HG03045 (cell line): ENCODE results near the gene MMRN1.

Experiments
- ATAC-seq: cut with Tn5 transposase; IDR thresholded peaks from one replicate; pipeline ENCODE4 v1.9.1; 2021; ENCODE audit warnings: mild to moderate bottlenecking, moderate library complexity; ENCODE audit not compliant: unreplicated experiment

MMRN1 gene

GRCh38 chr4:89894649-89895550 is at the start of gene MMRN1:
Gene MMRN1 (plus strand): TSS chr4:89894854. CDS start chr4:89894972, 118 bp downstream.
- ATAC-seq, result peak; percentile 58

- ATAC-seq, result no peak
Measured at GRCh38 chr4:89847571-89848325, 46.9 kb upstream of the MMRN1 start.

DNA sequence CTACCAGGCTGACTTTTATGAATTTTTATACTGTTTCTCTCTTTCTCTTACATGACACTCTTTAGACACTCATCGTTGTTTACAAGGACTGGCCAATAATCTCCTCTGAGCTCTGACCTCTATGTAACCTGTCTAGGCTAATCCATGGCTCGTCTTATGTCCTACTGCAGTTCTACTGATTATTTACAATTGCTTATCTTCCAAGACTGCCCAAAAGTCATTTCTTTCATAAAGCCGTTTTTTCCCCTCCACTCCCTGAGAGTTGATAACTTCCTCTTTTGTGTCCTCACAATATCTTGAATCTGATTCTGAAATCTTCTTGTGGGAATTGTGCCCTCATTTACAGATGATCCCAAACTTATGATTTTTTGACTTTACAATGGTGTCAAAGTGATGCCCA is 39.4 kb upstream of the MMRN1 start:
- ATAC-seq, result no peak

- ATAC-seq, result no peak
Measured at GRCh38 chr4:89860971-89861370, 33.7 kb upstream of the MMRN1 start.

- ATAC-seq, result no peak
Measured at GRCh38 chr4:89863533-89863932, 31.1 kb upstream of the MMRN1 start.

DNA sequence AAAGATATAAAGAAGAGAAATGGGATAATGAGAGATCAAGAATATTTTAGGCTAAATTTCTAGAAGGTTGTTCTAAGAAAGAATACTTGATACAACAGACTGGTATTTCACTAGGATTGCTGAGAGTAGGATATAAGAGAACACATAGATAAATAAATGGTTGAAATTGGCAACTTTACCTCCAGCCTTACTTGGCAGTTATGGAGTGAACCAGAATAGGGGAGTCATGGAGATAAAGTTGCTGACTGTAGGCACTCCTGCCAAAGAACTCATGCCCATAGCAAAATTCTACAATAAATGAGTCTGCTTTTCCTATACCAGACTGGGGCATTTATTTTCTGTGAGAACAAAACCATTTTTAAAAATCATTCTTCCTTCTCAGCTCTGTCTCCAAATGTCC is 26.4 kb upstream of the MMRN1 start:
- no peak for ATAC-seq

GRCh38 chr4:89868999-89869589 is 25.6 kb upstream of the MMRN1 start:
- no peak for ATAC-seq

GRCh38 chr4:89871211-89871610 is 23.4 kb upstream of the MMRN1 start:
- ATAC-seq, result no peak

GRCh38 chr4:89876548-89876947 is 18.1 kb upstream of the MMRN1 start:
- no peak for ATAC-seq

- ATAC-seq, result no peak
Measured at GRCh38 chr4:89878611-89879010, 16.0 kb upstream of the MMRN1 start.

GRCh38 chr4:89879215-89879614 is 15.4 kb upstream of the MMRN1 start:
- no peak for ATAC-seq

DNA sequence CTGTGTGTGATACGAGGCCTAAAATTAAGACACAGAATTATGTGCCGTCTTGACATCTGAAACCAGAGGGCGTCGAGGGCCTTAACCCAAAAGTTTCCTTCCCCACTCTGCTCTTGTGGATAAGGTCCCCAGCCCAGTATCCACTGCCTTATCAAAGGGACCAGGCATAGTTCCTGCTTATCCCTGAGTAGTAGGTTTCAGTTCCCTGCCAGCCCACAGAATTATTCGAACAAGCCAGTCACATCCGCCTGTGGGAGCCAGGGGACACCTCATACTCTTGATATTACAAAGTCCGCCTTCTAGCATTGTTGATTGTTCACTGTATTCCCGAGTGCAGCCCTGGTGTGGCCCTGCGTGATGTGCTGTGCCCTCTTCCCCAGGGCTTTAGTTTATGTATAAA is 5.4 kb upstream of the MMRN1 start:
- no peak for ATAC-seq

DNA sequence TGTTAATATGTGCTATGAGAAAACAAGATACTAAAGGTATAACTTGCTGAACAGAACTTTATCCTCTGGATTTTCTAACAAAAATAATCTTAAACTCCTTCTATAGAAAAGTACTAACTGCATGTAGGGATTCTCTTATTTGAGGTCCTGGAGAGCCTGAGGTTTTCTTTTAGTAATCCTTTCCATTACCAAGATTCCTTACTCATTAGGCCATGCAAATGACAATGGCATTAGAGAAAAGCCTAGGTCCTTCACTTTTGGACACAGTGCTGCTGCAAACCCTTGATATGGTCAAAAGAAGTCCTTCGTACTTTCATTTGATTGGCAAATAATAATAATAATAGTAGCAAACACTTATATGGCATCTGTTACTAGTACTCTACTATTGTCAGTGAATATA is 3.2 kb downstream of the MMRN1 start:
- ATAC-seq, result no peak

DNA sequence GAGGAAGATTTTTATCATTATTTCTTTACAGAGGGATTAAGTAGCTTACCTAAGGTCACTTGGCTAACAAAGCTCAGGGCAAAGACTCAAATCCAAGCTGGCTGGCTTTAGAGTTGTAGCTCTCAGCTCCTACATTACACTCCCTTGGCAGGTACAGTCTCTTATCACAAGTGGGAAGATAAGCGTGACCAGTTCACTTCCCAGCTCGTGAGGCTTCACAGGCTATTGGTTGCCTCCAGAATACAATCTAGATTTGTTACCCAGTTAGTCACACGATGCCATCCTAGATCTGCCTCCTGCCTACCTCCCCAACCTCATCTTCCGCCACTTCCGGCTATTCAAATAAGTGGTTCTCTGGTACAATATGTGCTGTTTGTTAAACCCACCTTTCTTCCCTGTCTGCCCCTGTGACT is 3.7 kb downstream of the MMRN1 start:
- peak; percentile 39 for ATAC-seq

- ATAC-seq, result no peak
Measured at GRCh38 chr4:89899152-89899551, 4.5 kb downstream of the MMRN1 start.

DNA sequence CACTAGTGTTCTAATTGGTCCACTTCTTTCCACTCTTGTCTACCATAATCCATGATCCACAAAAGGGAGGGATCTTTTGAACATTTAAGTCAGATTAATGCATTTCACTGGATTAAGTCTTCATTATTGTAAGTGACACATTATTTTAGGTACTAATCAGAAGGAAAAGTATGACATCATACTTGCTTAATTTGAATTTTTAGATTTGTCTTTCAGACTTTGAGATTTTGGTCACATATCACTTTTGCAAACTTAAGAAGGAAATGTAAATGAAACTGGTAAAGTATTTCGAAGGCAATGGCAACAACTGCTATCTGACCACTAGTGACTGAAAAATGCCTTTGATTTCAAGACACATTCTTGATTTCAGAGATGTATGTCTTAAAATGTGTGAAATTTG is 5.2 kb downstream of the MMRN1 start:
- ATAC-seq, result no peak

DNA sequence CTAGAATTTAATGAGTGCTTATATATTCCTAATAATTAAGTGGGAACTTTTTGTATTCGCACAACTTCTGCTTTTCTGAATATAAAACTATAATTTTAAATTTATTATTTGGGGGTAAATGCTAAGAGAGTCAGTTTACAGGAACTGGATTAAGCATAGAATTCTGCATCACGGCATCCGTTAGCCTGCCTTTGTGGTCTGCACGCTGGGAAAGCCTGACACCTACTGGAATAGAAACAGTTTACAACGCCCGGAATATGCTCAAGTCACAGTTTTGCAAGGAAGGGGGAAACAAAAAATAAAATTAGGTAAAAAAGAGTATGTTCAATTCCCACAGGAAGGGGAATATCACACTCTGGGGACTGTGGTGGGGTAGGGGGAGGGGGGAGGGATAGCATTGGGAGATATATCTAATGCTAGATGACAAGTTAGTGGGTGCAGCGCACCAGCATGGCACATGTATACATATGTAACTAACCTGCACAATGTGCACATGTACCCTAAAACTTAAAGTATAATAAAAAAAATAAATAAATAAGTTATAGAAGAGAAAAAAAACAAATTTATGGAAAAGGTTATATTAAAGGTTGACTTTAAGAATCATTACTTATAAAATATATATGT is 7.3 kb downstream of the MMRN1 start:
- peak; percentile 78 for ATAC-seq

DNA sequence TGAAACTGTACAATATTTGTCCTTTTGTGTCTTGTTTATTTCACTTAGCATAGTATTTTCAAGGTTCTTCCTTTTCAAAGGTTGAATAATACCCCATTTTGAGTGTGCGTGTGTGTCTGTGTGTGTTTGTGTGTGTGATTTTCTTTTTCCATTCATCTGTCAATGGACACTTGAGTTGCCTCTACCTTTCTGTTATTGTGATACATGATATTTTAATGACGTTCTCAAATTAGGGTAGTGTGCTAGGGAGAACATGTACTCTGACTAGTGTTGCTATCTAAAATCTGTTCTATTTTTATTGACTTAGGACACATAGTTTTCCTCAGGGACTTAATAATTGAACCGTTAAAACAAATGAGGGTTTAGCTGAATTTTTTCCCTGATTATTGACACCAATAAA is 9.9 kb downstream of the MMRN1 start:
- no peak for ATAC-seq

- ATAC-seq, result no peak
Measured at GRCh38 chr4:89906316-89906715, 11.7 kb downstream of the MMRN1 start.

DNA sequence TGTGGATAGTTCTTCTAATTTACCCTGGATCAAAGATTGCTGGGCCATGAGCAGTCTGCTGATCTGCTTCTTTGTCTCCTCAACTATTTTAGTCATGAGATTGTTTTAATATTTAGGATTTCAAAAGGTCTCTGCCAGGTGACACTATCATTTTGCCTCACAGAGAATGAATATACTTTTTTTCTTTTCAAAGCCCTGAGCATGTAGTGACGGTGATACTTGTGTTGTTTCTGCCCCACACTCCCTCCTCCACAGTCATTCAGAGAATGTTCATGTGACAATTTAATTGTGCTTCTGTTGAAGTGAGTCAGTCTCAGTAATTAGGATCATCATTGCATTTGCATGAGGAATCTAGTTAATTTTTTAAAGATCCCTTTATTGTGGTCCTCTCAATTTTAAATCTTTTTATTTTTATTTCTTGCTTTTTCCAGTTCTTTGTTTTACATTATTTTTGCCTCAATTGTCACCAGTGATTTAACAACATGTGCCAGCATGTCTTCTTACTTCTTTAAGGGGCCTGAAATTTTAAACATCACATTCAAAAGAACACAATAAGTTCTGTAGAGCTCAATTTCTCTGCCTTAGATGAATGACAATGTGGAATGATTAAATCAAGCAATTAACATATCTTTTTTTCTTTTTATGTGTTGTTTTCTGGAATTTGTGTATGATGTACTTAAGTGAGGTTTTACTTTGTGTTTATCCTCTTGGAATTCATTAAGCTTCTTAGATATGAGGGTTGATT is 12.3 kb downstream of the MMRN1 start:
- no peak for ATAC-seq

DNA sequence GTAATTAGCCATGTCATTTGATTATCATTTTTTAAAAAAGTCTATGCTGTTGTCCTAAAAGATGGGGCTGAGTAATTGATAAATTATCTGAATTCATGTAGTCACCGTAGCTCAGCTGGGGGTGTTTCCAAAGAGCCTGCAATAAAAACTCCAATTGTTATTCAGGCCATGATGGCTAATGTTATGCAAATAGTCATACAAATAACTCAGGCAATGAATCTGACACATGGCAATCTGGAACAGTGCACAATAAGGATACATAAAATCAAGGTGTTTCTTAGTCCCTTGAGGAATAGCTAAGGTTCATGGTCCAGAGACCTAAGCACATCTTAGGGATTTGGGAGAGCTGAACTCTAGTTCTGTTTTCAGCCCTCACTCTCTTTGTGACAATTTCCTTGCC is 15.2 kb downstream of the MMRN1 start:
- no peak for ATAC-seq
